WI38 (cell line): ENCODE measurements around the gene THG1L.

Experiments
- H3K4me3 ChIP-seq: 2 replicates; pipeline ENCODE4 v1.5.1; 2011; ENCODE audit warnings: low read depth, mild to moderate bottlenecking, control low read depth, low read length
- TF ChIP-seq, protein P1 (sequence below): IDR thresholded peaks from 2 replicates; pipeline ENCODE4 v1.5.1; 2012; ENCODE audit warnings: low read depth, mild to moderate bottlenecking, control low read depth, low read length

The THG1L gene

GRCh38 chr5:157749462-157749799, 18.2 kb downstream of the THG1L start:
- no peak overlapping the region for H3K4me3 ChIP-seq
- TF ChIP-seq, protein P1, sequence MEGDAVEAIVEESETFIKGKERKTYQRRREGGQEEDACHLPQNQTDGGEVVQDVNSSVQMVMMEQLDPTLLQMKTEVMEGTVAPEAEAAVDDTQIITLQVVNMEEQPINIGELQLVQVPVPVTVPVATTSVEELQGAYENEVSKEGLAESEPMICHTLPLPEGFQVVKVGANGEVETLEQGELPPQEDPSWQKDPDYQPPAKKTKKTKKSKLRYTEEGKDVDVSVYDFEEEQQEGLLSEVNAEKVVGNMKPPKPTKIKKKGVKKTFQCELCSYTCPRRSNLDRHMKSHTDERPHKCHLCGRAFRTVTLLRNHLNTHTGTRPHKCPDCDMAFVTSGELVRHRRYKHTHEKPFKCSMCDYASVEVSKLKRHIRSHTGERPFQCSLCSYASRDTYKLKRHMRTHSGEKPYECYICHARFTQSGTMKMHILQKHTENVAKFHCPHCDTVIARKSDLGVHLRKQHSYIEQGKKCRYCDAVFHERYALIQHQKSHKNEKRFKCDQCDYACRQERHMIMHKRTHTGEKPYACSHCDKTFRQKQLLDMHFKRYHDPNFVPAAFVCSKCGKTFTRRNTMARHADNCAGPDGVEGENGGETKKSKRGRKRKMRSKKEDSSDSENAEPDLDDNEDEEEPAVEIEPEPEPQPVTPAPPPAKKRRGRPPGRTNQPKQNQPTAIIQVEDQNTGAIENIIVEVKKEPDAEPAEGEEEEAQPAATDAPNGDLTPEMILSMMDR, result no peak

DNA sequence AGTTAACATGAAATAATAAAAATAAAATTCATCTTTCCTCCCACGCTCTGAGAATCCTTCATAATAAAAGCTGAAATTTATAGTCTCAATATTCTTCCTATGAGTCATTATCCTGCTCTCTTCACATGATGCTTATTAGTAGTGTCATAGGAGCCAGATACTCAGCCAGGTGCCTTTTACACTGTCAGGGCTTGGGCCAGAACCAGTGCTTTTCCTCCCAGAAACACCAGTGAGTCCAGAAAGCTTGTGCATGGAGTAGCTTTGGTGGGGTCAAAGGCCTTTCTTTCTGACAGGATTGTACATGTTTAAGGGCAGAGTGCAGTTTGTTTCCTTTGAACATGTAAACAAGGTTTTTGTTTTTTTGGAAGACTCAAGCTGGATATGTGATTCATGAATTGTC, 19.1 kb downstream of the THG1L start:
- H3K4me3 ChIP-seq, result no peak overlapping the region
- TF ChIP-seq, protein P1, result no peak

- no peak overlapping the region for H3K4me3 ChIP-seq
- TF ChIP-seq, protein P1, result no peak
These were observed 24.9 kb downstream of the THG1L start for GRCh38 chr5:157756122-157756521.

DNA sequence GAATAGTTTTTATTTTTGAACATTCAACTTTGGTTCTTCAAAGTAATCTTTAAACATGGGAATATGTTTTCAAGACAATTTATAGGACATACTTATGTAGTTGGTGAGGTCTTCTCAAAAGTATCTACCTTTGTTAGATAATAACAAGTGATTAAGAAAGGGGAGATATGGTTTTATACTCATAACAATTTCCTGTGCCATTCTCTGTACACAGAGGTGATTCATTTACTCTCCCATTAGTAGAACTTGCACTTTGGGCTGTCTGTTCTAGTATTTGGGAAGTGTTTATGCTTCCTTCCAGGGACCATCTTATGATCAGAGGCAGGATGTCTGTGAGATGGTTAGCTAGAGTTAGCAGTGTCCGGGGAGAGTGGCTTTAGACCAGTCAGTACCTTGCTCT, 27.5 kb downstream of the THG1L start:
- no peak overlapping the region for H3K4me3 ChIP-seq
- TF ChIP-seq, protein P1, result no peak

- TF ChIP-seq, protein P1, result peak; percentile 73
- no peak overlapping the region for H3K4me3 ChIP-seq
These were observed 30.7 kb downstream of the THG1L start for GRCh38 chr5:157761690-157762621.

- TF ChIP-seq, protein P1, result no peak
- H3K4me3 ChIP-seq, result no peak overlapping the region
These were observed 33.3 kb downstream of the THG1L start for GRCh38 chr5:157764531-157764930.

GRCh38 chr5:157766442-157766841, 35.2 kb downstream of the THG1L start:
- TF ChIP-seq, protein P1, result no peak
- no peak overlapping the region for H3K4me3 ChIP-seq
